ENCODE measurements around the gene CPXM2.

DNA sequence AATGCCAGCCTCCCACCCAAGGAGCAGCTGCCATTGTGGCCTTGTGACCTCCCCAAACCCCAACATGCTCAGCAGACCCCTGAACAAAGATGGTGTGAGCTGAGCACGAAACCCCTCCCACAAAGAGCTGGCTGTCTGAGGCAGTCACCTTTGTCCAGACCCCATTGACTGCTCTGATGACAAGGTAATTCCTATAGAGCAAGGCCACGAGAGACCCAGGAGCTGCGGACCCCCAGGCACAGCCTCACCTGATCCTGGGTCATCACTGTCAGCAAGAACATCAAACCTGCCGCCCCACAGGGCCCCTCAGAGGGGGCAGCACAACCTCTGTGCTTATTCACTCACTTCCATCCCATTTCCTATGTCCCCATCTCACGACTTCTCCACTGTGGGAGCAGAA is 102.6 kb downstream of the CPXM2 start:
- TF ChIP-seq ELF4 (IDR thresholded peaks at IDR 0.05), result no peak
- TF ChIP-seq TARDBP (IDR thresholded peaks at IDR 0.05), result no peak
- TF ChIP-seq L3MBTL2 (conservative IDR thresholded peaks at IDR 0.05), result no peak
- no peak for TF ChIP-seq BHLHE40 (IDR thresholded peaks at IDR 0.05; ENCODE audit: borderline replicate concordance)
- TF ChIP-seq FOXK2 (IDR thresholded peaks at IDR 0.05), result no peak
- no peak for TF ChIP-seq CTBP1 (IDR thresholded peaks at IDR 0.05; ENCODE audit: borderline replicate concordance)
- no peak for TF ChIP-seq FOXA1 (IDR thresholded peaks at IDR 0.05)
